ENCODE data around the gene CNTN4.
"Not testable (repeated sequence)": the region's sequence is repeated elsewhere in the genome, so short reads cannot be mapped to it uniquely, and the experiment has no call there.

CNTN4 gene

DNA sequence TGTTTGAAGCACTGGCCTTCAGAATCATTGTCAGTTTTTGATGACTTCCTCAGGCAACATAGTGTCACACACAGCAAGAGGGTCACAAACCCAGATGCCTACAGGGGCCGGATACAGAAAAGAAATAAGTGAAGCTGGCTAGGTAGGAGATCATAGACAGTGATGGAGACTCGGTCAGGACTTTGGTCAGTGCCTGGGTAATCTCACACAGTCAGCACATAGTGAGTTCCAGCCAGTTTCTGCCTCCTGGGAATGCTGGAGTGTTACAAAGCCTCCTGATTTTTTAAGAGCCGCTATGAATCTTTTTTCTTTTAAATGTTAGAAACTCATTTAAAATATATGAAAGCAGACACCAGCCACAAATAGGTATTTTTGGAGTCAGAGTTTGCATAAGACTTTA is 612.4 kb downstream of the CNTN4 start:
- no peak for DNase-seq

DNA sequence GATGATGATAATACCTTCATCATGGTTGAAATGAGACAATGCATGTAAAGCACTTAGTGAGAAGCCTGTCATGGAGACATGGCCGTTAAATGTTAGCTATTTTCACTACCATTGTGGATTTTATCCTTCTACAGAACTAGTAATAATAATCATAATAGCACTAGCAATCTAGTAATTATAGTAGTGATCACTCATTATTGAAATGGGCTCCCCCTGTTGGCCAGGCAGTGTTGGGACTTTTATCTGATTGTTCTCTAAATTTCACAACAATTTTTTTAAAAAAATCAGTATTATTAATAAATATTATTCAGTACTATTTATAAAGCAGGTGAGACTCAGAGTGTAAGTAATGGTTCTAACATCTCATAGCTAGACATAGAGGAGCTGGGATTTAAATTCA is 615.3 kb downstream of the CNTN4 start:
- peak; percentile 13 for DNase-seq

DNA sequence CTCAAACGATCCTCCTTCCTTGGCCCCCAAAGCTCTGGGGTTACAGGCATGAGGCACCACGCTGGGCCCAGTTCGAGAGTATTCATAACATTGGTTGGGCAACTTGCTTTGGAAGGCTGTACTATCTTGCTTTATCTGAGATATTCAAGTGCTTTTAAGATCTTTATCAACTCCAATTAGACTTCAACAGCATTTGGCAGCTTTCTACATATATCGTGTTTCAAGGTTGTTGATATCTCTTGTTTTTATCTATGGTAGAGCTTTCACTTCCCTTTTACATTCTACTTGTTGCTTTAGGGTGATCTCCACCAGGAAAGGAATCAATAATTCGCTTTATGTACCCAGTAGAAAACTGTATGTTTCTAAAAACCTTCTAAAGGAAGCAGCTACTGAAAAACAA is 616.2 kb downstream of the CNTN4 start:
- DNase-seq = peak; percentile 4

DNA sequence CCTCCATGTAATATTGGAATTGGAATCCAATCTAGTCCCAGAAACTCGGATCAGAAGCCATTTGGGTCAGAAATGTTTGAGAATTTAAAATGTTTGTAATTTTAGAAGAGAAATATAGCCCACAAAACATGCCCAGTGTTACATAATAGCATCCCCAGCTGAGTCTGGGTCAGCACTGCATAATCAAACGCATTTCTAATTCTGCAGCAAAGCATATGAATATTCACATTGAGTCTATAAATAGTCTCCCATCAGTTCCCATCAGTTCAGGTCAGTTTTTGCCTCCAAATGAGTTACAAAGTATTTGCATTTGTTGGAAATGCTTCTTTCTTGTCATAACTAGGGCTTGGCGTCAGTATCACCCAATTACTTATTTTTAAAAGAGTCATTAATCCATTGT is 628.4 kb downstream of the CNTN4 start:
- DNase-seq = no peak

DNA sequence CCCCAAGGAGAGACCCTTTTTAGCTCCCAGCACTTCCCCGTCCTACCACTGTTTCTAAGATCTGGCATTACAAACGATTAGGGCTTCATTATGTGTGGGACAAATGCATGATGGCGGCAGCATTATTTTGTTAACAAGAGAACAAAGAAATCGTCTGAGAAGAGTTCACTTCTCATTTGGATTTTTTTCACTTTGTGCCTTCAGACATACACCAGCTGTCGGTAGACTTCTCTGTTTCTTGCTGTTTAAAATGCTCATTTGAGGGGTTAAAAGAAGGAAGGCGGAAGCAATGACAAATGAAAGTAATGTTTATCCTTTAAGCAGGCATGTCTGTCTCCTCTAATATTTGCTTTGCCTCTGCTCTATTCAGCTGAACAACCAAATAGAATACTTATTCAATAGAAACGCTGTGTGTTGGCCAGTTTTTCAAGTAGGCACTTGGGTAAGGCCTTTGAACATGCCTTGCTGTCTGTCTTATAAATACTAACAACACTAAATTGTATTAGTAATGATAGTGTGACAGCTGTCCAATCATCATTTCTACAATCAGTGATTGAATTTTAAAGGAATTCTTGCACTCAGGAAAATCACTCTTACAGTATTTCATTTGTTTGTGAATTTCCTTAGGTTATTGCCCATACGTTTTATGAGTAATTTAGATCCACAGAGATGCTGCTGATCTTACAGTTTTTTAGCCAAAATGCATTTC is 629.1 kb downstream of the CNTN4 start:
- no peak for DNase-seq

DNA sequence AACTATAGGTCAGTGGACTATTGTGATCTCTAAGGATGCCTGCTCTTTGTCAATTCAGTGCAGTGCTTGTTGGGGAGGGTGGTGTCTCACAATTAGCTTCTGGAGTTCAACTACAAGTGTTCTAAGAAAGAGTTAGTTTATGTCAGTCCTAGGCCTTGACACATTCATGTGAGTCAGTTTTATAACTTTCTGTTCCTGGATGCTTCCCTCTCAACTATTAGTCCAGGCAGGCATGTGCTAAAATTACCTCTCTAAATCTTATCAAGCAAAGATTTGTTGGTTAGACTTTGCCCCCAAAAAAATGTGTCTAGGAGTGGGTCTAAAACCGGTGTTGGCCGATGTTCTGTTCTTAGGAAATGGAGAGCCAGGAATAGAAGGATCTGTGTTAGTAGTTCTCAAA is 633.2 kb downstream of the CNTN4 start:
- no peak for DNase-seq

DNA sequence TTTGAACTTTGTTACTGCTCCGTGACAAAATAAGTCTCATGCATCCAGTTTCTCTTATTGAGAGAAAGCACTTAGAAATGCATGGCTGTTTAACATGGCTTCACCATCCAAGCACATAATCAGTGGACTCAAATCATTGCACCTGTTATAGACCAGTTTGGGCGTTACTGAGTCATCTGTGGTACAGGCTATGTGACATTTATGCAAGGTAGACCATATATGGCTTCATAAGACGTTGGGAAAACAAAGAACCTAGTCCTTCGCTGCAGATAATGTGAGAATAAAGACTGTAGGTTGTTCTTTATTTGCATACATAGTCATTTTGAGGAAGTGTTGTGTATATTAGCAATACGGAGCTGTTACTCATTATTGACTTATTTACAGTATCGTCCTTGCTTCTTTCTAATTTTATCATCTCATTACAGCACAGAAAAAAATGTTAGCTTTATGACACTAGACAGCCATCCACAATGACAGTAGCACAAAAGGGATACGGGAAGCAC is 636.8 kb downstream of the CNTN4 start:
- no peak for DNase-seq

DNA sequence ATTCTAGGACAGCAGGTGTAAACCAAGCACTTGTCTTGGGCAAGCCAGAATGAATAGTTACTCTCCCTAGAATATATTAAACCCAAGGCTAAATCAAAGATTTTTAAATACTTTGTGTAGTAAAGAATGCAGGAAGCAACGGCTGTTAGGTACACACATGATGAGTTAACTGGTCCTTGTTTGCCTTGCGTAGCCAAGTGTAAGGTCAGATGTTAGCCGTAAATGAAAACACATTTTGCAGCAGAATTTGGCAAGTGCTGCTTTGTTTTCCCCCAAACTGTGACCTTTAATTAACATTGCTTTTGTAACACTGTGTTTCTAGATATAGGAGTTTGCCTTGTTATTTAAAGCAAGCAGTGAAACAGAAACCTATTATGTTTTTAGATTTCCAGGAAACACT is 642.9 kb downstream of the CNTN4 start:
- no peak for DNase-seq

DNA sequence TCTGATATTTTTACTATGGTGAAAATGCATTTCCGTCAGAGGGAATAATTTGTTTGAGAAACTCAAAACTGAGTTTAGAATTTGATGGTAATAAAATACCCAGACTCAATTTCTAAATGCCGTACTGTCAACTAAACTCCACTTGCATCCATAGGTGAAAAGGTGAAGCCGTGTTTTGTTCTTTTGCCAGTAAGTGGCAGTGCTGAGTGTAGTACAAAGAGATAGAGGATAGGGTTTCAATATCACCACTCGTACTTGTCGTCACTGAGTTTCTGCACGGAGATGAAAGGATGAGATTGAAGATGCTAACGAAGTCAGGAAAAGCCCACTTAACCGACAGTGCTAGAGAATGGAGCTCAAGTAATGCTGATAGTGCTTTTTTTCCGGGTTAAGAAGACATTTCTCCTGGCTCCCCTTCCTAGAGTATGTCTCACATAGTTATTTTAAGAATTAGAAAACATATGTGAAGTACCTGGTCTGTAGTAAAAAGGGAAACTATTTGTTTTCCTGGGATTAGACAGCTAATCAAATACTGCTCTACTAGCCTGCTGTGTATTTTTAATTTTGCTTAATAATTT is 666.4 kb downstream of the CNTN4 start:
- DNase-seq = peak; percentile 33

DNA sequence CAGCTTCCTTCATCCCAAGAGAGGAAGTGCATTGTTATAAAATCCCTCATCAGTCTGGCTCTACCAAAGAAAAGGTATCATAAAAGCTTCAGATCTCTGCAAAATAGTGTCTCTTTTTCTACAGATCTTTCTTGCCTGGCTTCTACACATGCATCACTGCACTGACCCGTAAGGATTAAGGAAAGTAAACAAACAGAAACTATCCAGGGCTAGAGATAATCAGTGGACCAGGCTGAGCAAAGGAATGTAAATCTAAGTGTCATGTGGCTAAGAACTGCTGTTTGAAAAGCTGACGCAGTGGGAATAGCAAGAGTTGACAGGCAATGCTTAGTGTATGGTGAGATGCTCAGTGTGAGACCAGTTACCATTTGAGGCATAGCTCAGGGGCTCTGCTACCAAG is 671.8 kb downstream of the CNTN4 start:
- DNase-seq = no peak

DNA sequence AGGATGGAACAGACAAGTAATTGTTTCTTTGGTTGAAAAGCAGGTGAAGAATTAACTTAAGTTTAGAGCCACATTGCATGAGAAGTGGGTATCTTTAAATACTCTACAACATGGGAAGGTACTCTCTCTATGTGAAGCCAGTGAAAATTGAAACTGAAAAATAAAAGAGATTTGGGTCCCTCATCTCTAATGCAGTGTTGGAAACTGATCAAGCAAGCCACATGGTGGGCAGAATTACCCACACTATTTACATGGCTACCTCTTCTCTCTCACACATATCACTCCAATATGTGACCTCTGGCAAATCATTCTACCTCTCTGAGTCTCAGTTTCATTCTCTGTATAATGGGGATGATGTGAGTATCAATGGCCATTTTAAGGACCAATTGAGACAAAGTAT is 672.5 kb downstream of the CNTN4 start:
- DNase-seq = no peak

DNA sequence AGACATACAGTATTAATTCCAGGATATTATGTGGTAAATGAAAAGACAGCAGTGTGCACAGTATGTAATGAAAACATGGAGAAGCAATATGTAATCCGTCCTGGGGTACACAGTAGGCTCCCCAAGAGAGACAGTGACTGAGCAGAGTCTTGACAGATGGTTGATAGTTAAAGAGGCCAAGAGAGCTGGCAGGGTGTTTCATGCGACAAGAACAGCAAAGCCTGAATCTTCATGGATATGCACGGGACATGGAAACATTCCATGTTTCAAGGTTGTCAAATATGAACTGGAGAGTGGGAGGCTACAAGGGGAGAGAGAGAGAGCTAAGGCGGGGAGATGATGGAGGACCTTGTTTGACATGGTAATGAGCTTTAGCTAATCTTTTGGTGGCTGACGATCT is 673.1 kb downstream of the CNTN4 start:
- DNase-seq = no peak

DNA sequence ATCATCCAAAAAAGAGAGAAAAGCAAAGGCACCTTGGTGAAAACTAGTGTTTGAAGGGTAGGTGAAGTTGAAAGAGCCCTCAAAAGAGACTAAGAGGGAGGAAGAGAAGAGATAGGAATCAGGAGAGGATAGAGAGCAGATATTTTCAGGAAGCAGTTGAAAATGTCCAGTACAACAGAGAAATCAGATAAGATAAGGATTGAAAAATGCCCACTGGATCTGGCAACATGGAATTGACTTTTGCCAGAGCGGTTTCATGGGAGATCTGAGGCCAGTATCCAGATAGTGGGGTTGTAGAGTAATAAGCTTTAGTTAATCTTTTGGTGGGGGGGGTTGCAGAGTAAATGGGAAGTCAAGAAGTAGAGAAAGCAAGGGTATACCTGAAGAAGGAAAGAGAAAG is 674.1 kb downstream of the CNTN4 start:
- no peak for DNase-seq

DNA sequence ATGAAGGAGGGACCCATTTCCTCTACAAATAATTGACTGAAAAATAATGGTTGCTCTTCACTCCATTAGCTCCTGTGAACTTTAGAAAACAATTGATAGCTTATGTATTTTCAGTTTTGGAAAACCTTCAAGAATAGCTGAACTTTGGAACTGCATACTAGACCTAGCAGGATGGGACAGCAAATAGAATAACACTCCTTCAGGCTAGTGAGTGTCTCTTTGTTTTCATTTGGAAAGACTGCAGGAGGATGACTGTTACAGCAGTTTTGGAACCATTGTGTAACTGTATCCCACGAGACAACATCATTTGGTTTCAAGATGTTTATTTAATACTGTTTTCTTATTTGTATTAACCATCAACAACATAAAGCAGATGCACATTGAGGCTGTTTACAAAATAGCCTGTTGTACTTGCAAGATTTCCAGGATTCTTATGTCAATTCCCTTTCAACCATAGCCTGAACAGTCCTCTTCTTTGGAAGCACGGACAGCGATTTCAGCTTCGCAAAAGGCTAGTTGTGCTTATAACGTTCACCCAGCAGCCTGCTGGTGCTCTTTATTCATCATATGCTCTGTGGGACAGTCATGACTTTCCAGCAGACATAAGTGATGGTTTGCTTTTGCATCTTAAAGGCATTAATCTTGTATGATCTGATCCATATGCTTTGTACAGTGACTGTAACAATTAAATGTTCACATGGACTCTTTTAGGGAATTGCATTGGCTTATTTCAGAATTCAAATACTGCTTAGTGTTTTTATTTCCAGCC is 676.0 kb downstream of the CNTN4 start:
- no peak for DNase-seq

DNA sequence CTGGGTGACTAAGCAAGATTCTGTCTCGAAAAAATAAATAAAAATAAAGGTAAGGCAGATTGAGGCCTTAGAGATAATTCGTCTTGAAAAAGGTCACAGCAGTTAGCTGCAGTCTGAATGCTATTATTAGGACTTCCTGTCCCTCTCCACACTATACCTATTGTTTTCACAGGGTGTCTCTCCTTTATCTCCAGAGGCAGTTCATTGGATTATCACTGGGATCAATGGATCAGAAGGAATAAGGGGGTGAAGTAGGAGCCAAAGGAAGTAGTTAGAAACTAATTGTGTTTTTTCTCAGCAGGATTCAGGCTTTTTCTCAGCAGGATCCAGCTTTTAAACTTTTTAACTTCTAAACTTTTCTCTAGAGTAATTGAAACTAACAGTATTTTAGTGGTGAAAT is 684.6 kb downstream of the CNTN4 start:
- DNase-seq = no peak

DNA sequence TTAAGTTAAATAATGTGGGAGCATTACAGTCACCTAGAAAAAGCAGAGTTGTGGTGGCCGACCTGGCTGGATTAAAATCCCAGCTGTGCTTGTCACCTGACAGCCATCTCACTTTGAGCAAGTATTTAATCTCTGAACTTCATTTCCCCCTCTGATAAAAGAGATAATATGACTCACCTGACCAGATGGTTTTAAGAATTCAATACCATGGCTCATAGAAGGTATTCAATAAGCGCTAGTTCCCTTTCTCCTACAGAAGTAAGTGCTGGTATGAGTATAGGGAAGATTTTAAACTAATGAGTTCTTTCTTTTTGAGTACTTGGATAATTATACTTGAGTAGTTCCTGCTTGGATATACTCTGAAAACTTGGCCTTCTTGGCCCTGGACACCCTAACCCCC is 686.0 kb downstream of the CNTN4 start:
- DNase-seq = no peak

DNA sequence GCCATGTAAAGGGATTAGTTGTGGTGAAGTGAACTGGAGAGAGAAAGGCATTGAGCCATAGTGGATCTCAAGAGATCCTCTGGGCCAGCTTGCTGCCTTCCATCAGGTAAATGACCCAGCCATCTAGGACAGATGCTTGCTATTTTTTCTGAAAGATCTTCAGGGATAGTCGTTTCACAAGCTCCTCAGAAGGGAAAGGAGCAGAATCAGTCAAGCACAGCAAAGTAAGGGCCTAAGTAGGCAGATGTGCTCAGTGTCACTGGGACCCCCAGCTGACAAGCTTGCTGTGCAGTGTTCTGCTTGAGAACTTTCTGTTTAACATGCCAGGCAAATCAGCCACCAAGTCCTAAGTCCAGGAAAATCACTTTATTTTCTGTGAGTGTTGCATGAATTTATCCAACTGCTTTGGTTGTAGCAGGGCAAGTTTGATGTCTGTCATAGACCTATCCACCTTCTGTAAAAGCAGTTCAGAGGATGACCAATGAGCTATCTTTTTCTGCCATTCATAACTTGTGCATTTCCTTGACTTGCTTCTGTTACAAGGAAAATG is 691.7 kb downstream of the CNTN4 start:
- DNase-seq = no peak

DNA sequence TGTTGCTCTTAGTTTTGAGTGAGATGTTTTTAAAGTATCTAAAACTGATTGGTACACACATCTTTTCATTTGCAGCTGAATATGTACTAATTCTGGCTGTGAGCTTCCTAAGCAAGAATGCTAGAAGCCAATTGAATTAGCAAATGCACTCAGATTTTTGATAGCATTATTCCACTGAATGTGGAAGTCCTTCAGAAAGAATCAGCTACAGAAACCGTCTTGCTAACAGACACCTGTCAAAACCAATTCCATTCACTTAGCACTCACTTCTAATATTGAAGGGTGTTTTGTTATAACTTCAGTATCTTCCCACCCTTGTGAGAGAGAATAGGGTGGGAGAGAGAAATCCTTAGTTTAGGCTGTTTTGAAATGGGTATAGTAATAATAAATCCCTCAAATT is 693.8 kb downstream of the CNTN4 start:
- DNase-seq = no peak

DNA sequence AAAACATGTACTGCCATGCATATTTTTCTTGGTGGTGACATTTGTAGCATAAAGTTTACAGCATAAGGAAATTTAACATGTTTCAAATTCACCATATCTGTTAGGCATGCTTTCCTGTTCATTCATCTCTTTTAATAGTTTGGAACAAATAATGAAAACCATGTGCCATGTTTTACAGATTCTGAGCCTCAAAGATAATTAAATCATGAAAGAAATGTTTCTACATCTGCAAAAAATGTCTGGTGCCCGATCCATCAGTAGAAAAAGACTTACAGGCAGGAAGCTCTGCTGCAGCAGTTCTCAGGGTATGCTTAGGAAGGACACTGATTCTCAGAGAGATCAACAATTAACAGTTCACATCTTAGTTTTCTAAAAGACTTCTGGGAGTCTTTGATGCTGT is 695.3 kb downstream of the CNTN4 start:
- no peak for DNase-seq

DNA sequence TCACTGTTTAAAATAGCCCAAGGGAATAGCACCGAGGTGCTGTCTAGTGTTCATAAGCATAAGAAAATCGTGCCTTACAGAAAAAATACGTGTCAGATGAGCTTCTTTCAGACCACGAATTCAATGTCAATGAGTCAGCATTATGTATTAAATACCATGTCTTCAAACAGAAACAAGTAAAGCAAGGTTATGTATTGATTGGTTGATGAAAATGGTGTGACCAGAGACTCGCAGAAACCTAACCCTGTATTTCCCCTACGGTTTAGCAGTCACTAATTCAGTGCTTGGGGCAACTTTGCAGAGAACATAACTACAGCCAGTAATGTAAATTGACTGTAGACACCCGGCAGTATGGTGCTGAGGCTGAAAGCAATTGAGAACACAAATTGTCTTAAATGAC is 703.8 kb downstream of the CNTN4 start:
- DNase-seq = no peak

DNA sequence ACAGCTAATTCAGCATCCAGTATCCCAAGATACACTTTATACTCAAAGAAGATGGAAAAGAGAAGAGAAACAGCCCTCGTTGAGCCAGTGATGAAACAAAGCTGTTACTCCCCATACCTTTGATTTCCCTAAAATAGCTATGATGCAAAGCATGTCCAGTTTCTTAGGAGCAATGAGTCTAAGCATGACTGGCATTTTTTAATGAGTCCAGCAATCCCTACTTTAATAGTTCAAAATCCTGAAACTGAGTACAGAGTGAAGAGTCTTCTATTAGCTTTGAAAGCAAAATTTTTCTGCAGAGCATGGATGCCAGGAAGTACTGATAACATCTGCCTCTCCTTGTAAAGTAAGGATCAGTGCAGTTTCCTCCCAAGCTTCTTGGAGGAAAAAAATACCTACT is 708.8 kb downstream of the CNTN4 start:
- DNase-seq = no peak

DNA sequence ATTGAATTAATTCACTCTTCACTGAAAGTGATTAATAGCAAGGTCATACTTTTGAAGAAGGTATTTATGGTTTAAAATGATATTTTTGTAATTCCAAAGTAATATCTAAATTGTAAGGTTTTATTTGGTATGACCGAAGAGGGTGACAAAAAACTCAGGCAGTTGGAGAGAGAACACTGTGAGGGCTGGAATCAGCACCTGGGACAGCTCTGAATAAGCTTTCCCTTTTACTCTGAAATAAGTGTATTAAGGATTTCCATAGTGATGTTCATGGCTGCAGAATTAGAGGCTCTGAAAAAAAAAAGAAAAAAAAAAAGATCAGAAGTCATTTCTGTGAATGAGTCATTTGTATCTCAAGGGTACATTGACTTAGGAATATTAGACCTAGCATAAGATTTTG is 712.1 kb downstream of the CNTN4 start:
- DNase-seq = peak; percentile 18

DNA sequence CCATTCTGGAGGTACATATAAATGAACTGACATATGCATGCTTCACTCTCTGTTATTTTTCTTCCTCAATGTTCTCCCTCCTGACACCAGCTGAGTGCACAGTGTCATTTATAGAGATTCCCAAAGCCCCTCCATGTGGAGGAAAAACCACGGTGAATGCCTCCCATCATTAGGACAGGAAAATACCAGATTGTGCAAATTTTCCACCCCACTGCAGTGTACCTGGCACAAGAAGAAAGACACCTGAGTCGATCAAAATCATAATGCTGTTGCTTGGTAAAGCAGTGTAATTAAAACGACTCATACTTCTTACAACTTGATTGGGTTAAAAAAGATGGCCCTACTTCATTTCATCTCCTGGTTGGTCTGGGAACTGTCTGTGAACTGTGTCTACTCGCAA is 720.9 kb downstream of the CNTN4 start:
- no peak for DNase-seq

DNA sequence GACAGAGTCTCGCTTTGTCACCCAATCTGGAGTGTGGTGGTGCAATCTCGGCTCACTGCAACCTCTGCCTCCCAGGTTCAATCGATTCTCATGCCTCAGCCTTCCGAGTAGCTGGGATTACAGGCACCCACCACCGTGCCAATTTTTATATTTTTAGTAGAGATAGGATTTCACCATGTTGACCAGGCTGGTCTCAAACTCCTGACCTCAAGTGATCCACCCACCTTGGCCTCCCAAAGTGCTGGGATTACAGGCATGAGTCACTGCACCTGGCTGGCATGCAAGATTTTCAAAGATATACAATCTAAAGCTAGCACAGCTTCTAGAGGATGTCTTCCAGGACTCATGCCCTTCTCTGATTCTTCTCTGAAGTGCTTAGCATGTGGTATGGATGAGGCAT is 722.3 kb downstream of the CNTN4 start:
- not testable (repeated sequence) for DNase-seq
